ENCODE results near the gene BCL6. TPM values are rescaled to one million over a fixed set of nuclear protein-coding genes. Genes with fewer than 3 reads are reported as not detected.

The BCL6 gene
- total RNA-seq, 2 experiments from 2014 or later: 76.6 to 79.6 TPM

DNA sequence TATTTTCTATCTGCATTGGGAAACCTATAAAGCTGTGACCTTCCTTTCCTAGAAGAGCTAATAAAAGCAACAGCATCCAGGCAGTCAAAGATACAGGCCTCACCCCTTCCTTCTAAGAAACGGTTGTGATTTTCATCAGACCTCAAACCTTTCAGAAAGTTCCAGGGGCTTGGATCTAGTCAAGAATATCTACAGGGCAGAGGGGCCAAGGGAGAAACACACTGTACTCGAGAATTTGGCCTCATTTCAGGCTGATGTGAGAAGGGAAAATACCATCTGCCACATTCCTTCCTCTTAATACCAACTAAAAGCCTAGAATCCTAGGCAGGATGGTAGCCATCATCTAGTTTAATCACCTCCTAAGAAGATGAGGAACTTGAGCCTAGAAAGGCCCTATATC lies 24.5 kb upstream of the BCL6 start:
- ChIA-PET CTCF (interaction anchor here (1.4 kb wide), 1 partner anchor 22 kb away, joined by 4 read pairs; no protein-coding TSS in a partner anchor), POLR2A (interaction anchor here (1.2 kb wide), 2 partner anchors 24 to 30 kb away, joined by 4 to 5 read pairs; partner anchors contain the start of gene BCL6)
- no peaks in the 10 kb centered on the region for H3K9me3 Mint-ChIP-seq
- Histone ChIP-seq H3K4me1 (ENCODE audit: insufficient read depth, low read length) (peaks cover 23% of the 10 kb centered on the region), H3K27ac (ENCODE audit: low read depth in 1 of 2, low read length in 2 of 2) (no peak overlapping the region), H3K9me3 (ENCODE audit: control insufficient read depth in 1 of 2, insufficient read depth in 1 of 2, low read length in 2 of 2) (no peaks in the 10 kb centered on the region), H3K27me3 (ENCODE audit: control insufficient read depth in 1 of 2, insufficient read depth in 2 of 2, low read length in 2 of 2) (no peaks in the 10 kb centered on the region), H3K4me3 (ENCODE audit: low read length) (no peak overlapping the region), H3K36me3 (ENCODE audit: insufficient read depth, low read length) (no peaks in the 10 kb centered on the region)
- peaks cover 35% of the 10 kb centered on the region for H3K4me1 Mint-ChIP-seq (ENCODE audit: low read depth)
- intact Hi-C loops (cut with DNase I, micrococcal nuclease): no loop called here
- peak overlapping the region; percentile 65 for H3K27ac Mint-ChIP-seq
- no peak for DNase-seq
- TF ChIP-seq, protein P1, sequence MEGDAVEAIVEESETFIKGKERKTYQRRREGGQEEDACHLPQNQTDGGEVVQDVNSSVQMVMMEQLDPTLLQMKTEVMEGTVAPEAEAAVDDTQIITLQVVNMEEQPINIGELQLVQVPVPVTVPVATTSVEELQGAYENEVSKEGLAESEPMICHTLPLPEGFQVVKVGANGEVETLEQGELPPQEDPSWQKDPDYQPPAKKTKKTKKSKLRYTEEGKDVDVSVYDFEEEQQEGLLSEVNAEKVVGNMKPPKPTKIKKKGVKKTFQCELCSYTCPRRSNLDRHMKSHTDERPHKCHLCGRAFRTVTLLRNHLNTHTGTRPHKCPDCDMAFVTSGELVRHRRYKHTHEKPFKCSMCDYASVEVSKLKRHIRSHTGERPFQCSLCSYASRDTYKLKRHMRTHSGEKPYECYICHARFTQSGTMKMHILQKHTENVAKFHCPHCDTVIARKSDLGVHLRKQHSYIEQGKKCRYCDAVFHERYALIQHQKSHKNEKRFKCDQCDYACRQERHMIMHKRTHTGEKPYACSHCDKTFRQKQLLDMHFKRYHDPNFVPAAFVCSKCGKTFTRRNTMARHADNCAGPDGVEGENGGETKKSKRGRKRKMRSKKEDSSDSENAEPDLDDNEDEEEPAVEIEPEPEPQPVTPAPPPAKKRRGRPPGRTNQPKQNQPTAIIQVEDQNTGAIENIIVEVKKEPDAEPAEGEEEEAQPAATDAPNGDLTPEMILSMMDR (IDR thresholded peaks at IDR 0.05): no peak
- no peaks in the 10 kb centered on the region for H3K27me3 Mint-ChIP-seq
- no peak for ATAC-seq (ENCODE audit: poor library complexity)
- no peaks in the 10 kb centered on the region for H3K36me3 Mint-ChIP-seq (ENCODE audit: low read depth)
- H3K4me3 Mint-ChIP-seq: no peak overlapping the region

DNA sequence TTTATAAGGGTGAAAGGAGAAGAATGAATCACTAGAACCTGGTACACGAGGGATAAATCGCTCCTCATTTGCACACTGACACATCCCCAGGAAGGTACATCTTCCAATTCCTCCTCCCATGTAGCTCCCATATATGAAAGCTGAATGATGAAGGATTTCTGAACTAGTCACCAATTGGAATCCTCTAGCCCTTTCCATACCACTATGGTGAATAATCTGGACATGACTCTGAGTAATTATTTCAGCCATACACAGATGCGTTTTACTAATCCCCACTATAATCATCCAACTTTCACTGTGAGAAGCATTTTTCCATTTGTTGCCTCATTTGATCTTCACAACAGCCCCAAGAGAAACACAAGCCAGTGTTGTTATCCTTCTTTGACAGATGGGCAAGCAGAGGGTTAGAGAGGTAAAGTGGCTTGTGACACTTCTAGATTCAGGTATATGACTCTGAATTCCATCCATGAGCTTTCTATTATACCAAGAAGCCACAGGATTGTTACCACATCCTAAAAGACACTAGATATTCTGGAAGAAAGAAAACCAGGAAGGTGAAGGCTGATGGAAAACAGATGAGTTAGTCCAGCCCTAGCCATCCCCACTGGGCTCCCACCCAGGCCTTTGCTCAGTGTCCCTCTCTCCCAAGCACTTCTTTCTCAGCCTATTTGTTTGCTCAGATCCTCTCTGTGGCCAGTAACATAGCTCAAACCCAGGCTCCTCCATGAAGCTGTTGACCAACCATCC lies 22.2 kb upstream of the BCL6 start:
- Histone ChIP-seq H3K4me3 (ENCODE audit: low read length) (no peak overlapping the region), H3K36me3 (ENCODE audit: insufficient read depth, low read length) (no peaks in the 10 kb centered on the region), H3K4me1 (ENCODE audit: insufficient read depth, low read length) (peaks cover 13% of the 10 kb centered on the region), H3K9me3 (ENCODE audit: control insufficient read depth in 1 of 2, insufficient read depth in 1 of 2, low read length in 2 of 2) (no peaks in the 10 kb centered on the region), H3K27me3 (ENCODE audit: control insufficient read depth in 1 of 2, insufficient read depth in 2 of 2, low read length in 2 of 2) (no peaks in the 10 kb centered on the region), H3K27ac (ENCODE audit: low read depth in 1 of 2, low read length in 2 of 2) (no peak overlapping the region)
- H3K9me3 Mint-ChIP-seq: no peaks in the 10 kb centered on the region
- no peak for DNase-seq
- ChIA-PET CTCF (interaction anchor here (1.0 kb wide), 1 partner anchor 27 kb away, joined by 3 read pairs; no protein-coding TSS in a partner anchor), POLR2A (no interaction called here)
- intact Hi-C loops (cut with DNase I, micrococcal nuclease): no loop called here
- ATAC-seq (ENCODE audit: poor library complexity): no peak
- no peak overlapping the region for H3K4me3 Mint-ChIP-seq
- TF ChIP-seq, protein P1 (IDR thresholded peaks at IDR 0.05): no peak
- H3K4me1 Mint-ChIP-seq (ENCODE audit: low read depth): peaks cover 26% of the 10 kb centered on the region
- no peak overlapping the region for H3K27ac Mint-ChIP-seq
- no peaks in the 10 kb centered on the region for H3K27me3 Mint-ChIP-seq
- no peaks in the 10 kb centered on the region for H3K36me3 Mint-ChIP-seq (ENCODE audit: low read depth)

DNA sequence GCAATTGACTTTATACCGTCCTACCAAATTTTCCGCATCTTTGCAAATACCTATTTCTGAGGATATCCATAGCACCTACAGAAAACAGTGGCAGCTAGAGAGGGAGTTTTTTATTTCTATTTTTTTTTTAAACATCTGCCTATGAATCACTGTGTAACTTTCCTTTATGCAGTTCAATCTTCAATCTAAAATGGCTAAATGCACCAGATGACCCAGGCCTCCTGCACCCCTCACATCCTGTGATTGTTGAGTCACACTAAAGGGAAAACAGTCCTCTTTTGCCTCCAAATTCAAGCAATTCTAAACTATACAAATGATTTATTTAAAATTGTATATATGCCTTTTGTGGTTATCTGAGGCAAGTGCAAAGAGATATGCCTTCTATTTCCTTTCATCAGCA lies 20.1 kb upstream of the BCL6 start:
- no peak overlapping the region for H3K4me3 ChIP-seq (ENCODE audit: low read length)
- H3K27me3 ChIP-seq (ENCODE audit: control insufficient read depth in 1 of 2, insufficient read depth in 2 of 2, low read length in 2 of 2): no peaks in the 10 kb centered on the region
- no peaks in the 10 kb centered on the region for H3K36me3 ChIP-seq (ENCODE audit: insufficient read depth, low read length)
- Mint-ChIP-seq H3K4me3 (no peak overlapping the region), H3K27me3 (no peaks in the 10 kb centered on the region), H3K9me3 (no peaks in the 10 kb centered on the region), H3K36me3 (ENCODE audit: low read depth) (no peaks in the 10 kb centered on the region), H3K27ac (no peak overlapping the region), H3K4me1 (ENCODE audit: low read depth) (peaks cover 21% of the 10 kb centered on the region)
- intact Hi-C loops (cut with DNase I, micrococcal nuclease): no loop called here
- ChIA-PET CTCF (no interaction called here), POLR2A (no interaction called here)
- TF ChIP-seq, protein P1 (IDR thresholded peaks at IDR 0.05): no peak
- H3K4me1 ChIP-seq (ENCODE audit: insufficient read depth, low read length): peaks cover 11% of the 10 kb centered on the region
- DNase-seq (no peak), ATAC-seq (ENCODE audit: poor library complexity) (no peak)
- H3K9me3 ChIP-seq (ENCODE audit: control insufficient read depth in 1 of 2, insufficient read depth in 1 of 2, low read length in 2 of 2): no peaks in the 10 kb centered on the region
- no peak overlapping the region for H3K27ac ChIP-seq (ENCODE audit: low read depth in 1 of 2, low read length in 2 of 2)
